HPDE6-E6E7 (cell line): Measurements from ENCODE around the gene TSPAN18.

Source experiments
- DNase-seq: peaks from one replicate; pipeline ENCODE4 v3.0.0; 2011; ENCODE audit warnings: missing footprints; ENCODE audit errors: extremely low spot score

TSPAN18 gene

GRCh38 chr11:44916331-44916730 lies 189.6 kb downstream of the TSPAN18 start:
- DNase-seq: no peak

DNA sequence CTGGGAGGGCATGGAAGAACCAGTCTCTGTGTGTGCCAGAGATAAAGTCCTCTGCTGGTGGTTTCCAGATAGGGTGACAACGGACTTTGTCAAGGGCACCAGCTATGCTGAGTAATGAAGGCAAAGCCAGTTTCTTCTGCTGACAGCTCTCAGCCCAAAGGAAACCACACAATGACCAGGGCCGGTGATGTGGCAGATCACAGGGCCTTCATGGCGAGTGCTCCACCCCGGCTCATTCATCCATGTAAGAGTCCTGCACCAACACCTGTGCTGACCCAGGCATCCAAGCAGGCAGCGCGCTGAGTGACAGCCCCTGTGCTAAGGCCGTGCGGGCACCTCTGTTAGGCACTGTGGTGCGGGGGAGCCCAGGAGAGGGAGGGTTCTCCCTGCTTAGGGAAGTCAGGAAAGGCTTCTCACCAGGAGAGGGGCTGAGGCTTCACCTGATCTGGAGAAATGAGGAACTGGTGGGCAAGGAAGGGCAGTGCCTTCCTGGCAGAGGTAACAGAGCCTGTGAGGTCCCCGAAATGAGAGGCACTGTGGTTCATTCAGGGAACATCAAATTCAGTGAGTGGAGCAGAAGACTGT lies 190.1 kb downstream of the TSPAN18 start:
- no peak for DNase-seq

GRCh38 chr11:44917741-44918140 lies 191.0 kb downstream of the TSPAN18 start:
- no peak for DNase-seq

GRCh38 chr11:44920451-44920850 lies 193.7 kb downstream of the TSPAN18 start:
- DNase-seq: no peak

GRCh38 chr11:44923115-44923514 lies 196.4 kb downstream of the TSPAN18 start:
- no peak for DNase-seq

GRCh38 chr11:44923806-44924205 lies 197.0 kb downstream of the TSPAN18 start:
- no peak for DNase-seq

DNA sequence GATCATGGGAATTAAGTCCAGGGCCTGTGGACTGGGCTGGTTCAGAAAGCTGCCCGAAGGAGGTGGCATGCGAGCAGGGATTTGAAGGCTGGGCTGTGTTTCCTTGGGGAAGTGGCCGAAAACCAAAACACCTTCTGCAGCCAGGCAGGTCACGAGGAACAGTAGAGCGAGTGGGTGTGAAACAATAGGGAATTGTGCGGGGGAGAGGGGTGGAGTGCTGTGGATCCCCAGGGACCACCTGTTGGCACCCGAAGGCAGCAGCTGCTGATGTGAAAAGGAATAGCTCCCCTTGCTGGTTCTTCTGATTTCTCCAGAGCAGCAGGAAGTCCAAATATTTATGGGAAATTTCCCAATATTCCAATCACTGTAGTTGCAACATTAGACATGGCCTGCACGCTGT lies 199.3 kb downstream of the TSPAN18 start:
- DNase-seq: no peak

DNA sequence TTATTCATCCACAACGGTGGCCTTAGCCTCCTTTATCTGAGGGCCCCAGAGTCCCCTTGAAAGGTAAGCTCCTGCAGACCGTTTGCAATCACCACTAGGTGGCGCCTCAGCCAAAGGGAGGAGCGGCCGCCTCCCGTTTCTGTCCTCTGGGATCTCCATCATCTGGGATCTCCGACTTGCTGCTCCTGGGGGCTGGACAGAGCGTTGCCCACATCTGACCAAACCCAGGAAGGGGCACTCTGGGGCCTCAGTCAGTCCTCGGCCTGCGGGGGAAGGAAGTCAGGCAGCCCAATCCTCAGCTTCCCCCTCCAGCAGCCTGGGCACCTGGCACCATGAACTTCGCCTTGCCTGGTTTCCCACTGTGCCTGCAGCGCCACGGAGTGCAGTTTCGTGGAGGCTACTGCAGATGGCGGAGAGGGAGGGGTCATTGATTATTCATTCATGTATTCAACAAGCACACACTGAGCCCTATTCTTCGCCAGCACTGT lies 200.5 kb downstream of the TSPAN18 start:
- DNase-seq: peak; percentile 58

DNA sequence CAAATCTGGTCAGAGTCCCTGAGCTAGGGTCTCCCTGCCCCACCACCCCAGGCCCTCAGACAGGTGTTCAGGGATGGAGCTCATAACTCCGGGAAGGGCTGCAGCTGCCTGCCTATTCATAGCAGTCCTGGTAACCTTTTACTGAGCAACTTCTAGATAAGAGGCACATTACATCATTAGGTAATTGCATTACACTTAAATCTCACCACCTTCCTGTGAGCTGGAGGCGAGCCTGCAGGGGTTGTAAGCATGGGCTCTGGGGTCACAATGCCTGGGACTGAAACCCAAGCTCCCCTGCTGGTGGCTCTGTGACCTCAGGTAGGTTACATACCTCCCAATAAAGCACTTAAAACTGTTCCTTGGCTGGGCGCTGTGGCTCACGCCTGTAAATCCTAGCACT lies 201.4 kb downstream of the TSPAN18 start:
- DNase-seq: no peak

DNA sequence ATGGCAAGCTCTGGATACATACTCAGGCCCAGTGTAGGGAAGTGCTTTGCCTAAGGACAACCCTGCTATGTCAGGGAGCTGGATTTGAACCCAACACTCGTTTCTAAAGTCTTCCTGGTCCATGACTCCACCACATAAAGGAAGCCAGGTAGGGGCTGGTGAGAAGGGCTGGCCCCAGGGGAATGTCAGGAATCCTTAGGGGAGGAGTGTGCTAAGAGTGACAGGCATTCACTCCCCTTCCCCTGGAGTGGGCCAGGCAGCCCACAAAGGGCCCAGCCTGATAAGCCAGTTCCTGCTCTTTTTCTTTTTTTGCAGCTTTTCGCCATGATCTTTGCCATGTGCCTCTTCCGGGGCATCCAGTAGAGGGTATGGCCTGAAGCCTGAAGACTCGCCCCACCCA lies 202.1 kb downstream of the TSPAN18 start:
- no peak for DNase-seq

- no peak for DNase-seq
Measured at GRCh38 chr11:44930588-44931302, 204.0 kb downstream of the TSPAN18 start.

GRCh38 chr11:44931466-44931865 lies 204.7 kb downstream of the TSPAN18 start:
- DNase-seq: no peak

DNA sequence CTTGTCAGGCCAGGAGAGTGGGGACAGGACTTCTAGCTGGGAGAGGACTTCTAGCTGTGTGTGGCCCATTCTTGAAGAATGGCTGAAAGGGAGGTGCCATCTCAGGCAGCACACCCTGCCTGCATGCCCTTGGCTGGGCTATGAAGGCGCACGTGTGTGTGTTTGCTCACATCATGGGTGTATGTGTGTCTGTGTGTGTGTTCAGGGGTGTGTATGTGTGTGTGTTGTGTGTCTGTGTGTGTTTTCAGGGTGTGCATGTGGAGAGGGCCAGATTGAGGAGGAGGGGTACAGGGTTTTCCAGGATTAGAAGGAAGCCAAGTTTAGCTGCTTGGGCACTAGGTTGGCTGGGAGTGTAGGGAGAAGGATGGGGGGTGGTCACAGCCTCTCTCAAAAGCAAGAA lies 207.3 kb downstream of the TSPAN18 start:
- DNase-seq: no peak

- DNase-seq: no peak
Measured at GRCh38 chr11:44934735-44935250, 208.0 kb downstream of the TSPAN18 start.

DNA sequence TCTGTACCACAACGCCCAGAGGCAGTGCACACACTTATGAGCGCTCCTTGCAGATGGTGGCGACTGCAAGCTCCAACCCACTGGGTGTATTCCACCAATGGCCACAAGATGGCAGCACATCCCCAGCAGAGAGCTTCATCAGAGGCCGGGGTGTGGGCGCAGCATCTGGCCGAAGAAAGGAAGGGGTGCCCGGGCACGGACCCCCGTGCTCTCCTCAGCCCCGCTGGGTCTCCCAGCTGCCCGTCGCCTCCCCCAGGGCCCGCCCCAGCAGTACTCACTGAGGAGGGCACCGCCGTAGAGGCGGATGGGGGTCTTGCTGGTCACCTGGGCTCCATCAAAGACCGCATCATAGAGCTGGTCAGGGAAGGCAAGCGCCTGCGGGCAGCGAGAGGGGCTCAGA lies 209.8 kb downstream of the TSPAN18 start:
- DNase-seq: peak; percentile 65

DNA sequence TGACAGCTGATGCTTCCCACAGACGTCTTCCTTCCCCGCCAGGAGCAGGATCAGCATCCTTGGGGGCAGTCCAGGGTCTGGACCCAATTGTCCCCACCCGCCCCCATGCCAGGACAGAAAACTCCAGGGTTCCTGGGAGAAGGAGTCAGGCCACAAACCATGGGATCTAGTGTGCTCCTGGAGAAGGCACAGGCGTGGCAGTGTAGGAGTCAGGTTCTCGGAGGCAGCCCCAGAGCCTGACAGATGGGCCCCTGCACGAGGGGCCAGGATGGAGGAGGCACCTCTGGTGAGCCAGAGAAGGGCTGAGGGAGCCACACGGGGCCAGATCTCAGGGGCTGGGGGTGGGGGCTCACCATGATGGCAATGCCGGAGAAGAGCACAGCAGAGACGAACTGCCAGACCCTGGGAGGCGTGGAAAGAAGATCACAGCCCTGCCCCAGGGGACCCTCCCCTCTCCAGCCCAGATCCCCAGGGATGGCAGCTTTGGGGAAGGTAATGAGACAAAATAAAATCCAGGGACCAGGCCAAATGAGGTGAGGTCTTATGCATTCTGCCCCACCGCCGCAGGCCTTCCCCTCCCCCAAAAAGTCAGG lies 210.3 kb downstream of the TSPAN18 start:
- no peak for DNase-seq

DNA sequence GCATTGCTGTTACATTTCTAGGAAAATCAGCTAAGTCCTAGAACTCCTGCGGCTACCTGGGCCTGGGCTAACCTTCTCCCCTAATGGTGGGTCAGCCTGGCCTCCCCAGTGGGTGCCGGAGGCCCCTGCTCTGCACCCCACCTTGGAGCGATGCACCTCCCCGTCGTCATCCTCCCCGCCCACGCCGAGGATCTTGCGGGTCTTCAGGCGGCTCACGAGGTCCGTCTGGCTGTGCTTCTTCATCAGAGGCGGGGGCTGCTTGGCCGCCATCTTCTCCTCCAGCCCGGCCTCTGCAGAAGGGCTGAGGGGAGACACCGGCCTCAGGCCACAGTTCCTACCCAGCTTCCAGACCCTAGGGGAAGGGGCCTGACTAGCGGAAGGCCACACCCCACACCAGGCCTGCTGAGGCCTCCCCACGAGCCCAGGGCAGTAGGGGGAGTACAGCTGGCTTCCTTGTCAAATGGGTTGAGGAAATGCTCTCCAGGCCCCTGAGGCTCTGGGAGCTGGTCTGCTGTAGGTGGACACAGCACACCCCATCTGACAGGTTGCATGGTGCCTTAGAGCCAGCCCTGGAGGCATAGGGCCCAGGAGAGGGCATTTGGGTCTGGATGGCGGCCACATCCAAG lies 211.4 kb downstream of the TSPAN18 start:
- no peak for DNase-seq

DNA sequence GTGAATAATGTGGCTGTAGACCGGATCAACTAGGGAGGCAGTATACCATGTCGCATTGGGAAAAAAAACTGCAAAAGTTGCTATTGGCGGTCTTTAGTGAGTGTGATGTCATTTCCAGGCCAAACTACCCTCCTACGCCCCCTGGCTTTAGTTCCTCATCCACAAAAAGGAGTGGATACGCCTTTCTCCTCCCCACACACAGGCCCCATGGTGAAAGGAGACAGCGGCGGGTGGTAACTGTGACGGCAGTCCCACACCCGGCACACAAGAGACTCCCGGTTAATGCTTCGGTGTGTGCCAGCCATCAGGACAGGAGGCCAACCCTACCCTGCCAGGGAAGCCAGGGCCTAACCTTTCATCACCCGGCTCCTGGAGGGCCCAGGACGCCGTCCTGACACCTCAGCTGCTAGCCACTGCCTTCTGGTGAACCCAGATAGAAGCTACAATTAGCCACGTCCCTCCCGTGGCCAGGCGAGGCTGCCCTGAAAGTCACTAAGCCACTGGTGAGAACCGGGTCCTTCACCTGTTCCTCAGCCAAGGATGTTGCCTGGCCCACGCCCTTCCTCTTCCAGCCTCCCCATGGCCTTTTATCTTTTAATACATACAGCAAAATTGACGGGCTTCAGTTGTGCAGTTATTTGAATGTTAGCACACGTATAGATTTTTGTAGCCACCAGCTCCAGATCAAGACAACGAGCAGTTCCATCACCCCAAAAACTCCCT lies 213.1 kb downstream of the TSPAN18 start:
- DNase-seq: no peak

- DNase-seq: no peak
Measured at GRCh38 chr11:44940404-44940803, 213.6 kb downstream of the TSPAN18 start.

DNA sequence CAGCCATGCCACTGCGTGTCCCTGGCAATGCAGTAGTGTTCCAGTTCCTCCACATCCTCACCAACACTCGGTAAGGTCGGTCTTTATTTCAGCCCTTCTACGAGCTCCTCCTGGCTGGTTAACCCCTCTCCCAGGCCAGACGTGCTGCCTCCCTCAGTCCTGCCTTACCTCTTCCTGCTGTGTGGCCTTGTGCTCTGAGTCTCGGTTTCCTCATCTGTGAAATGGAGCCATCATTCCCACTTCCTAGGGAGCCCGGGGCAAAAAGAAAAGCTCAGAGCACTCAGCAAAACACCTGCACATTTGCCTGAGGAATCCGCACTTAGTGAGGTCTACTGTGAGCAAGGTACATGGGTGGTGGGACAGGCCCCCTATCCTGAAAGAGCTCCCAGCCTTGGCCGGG lies 214.1 kb downstream of the TSPAN18 start:
- DNase-seq: no peak

DNA sequence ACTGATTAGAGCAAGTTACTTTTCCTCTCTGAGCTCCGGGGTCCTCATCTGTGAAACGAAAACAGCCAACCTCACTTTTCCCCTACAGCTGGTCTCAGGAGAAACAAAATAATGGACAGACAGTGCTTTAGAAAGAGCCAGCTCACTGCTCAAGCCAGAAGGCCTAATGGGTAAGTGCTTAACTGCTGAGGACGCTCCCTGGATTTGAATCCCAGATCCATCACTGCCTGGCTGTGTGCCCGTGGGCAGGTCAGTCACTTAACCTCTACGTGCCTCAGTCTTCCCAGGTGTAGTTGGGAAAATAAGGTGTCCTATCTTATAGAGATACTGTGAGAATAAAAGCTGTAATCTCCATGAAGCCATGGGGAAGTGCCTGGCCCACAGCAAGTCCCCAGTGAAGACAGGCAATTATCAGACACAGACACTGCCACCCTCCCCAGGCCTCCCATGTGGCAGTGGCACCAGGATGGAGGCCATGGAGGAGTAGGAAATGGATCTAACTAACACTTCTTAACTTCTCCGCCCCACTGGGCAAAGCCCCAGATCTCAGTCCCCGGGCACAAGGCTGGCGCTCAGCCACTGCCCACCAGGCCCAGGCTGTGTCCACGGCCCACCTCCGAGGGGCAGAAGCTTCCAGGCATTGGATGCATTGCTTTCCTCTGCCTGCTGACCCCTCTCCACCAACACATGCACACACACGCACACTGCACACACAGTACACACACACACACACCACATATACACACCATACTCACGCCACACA lies 214.7 kb downstream of the TSPAN18 start:
- no peak for DNase-seq
